GM15510 (cell line): Measurements from ENCODE around the gene PLN.

Experiments used
- POLR2A ChIP-seq: IDR thresholded peaks from 3 replicates; pipeline ENCODE4 v1.6.1; 2011; ENCODE audit warnings: borderline replicate concordance; ENCODE audit not compliant: insufficient read length; ENCODE audit errors: extremely low read depth

PLN gene

DNA sequence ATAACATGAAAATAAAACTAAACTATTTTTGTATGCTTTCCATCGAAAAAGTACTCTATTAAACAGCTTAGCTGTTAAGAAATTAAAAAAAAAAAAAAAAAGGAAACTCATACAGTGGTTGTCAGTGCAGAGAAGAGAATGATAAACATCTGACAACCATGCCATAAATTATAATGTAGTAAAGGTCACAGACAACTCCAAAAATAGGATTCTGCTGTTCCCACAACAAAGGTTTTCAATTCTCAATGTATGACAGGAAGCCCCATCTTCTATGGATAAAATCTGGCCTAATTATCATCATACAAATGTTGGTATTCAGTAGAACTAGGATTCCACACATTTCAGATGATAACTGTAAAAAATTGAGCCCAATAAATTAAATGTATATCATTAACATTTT lies 5.0 kb downstream of the PLN start:
- no peak for TF ChIP-seq POLR2A

DNA sequence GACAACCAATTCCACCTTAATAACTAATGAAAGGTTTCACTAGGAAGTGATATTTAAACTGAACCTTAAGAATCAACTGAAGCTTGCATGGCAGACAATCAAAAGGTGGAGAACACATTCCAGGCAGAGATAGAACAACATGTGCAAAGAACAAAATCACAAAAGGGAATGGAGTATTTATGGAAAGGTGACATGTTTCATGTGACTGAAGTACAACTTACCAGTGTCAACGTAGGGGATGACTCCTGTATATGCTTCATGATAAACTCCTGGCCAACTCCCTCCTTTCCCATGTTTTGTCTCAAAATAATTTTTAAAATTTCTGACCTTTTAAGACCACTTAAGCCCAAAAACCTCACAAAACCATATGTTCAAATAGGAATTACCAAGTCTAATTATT lies 6.6 kb downstream of the PLN start:
- no peak for TF ChIP-seq POLR2A

DNA sequence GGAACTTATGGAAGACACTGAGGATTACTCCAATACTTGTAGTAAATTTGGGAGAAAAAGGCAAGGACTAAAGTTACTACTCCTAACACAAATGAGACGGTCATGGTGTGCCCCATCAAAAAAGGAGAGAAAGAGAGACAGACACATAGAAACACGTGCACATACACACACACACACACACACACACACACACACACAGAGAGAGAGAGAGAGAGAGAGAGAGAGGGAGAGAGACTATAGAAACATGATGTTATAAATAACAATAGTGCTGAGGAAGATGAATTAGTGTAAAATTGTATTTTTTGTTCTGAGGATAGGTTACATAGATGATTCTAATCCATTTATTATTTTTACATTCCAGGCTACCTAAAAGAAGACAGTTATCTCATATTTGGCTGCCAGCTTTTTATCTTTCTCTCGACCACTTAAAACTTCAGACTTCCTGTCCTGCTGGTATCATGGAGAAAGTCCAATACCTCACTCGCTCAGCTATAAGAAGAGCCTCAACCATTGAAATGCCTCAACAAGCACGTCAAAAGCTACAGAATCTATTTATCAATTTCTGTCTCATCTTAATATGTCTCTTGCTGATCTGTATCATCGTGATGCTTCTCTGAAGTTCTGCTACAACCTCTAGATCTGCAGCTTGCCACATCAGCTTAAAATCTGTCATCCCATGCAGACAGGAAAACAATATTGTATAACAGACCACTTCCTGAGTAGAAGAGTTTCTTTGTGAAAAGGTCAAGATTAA lies 10.5 kb downstream of the PLN start:
- no peak for TF ChIP-seq POLR2A

DNA sequence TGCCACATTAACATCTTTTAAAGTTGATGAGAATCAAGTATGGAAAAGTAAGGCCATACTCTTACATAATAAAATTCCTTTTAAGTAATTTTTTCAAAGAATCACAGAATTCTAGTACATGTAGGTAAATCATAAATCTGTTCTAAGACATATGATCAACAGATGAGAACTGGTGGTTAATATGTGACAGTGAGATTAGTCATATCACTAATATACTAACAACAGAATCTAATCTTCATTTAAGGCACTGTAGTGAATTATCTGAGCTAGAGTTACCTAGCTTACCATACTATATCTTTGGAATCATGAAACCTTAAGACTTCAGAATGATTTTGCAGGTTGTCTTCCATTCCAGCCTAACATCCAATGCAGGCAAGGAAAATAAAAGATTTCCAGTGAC lies 11.6 kb downstream of the PLN start:
- TF ChIP-seq POLR2A: no peak

DNA sequence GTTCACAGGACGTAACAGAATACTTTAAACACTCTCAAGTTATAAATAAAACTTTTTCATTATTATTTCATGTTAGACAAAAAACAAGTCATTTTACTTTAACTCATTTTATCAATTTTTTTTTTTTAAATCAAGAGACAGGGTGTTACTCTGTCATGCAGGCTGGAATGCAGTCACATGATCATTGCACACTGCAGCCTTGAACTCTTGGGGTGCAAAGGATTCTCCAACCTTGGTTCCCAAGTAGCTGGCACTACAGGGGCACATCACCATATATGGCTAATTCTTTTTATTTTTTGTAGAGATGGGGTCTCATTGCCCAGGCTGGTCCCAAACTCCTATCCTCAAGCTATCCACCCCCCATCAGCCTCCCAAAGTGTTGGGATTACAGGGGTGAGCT lies 14.2 kb downstream of the PLN start:
- no peak for TF ChIP-seq POLR2A

DNA sequence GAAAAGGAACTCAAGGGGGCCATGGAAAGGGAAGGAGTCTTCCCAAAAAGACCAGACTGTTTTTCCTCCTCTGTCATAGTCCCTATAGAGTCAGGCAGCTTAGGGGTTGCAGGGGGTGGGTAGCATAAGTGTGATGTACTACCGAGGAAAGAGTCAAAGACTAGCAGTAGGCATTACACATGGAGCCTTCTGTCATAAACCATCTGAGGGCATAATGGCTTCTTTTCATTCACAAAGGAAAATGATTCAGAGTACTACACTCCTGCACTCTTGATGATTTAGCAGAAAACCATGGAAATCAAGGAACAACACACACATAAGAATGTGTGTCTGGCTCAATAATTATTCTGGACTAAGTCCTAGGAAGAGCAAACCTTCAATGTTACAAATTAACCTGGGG lies 14.9 kb downstream of the PLN start:
- TF ChIP-seq POLR2A: no peak

DNA sequence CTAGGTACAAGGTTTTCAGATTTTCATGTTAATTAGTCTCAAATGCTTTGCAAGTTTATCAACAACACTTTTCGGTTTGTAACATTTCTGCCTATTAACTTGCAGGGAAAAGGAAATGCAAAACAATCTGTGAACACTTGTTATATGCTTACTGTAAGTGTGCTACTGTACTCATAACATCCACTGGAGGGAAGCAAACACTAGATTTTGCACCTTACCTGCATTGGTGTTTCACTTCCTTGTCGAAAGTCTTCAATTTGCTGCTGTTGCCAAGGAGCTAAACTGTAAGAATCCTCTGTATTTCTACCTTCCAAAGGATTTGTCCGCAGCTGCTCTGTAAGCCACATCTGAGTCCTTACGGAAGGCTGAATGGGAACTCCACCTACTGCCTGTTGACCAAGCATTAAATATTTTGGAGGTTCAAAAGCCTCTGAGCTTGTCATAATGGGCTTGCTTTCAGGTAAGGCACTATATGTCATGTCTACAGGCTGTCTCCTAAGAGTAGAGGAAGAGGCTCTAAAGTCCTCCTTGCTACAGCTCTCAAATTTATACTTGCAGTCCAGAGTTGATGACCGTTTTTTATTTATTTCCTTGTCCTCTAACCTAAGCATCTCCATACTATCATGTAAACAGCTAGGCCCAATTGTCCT lies 17.3 kb downstream of the PLN start:
- TF ChIP-seq POLR2A: no peak

DNA sequence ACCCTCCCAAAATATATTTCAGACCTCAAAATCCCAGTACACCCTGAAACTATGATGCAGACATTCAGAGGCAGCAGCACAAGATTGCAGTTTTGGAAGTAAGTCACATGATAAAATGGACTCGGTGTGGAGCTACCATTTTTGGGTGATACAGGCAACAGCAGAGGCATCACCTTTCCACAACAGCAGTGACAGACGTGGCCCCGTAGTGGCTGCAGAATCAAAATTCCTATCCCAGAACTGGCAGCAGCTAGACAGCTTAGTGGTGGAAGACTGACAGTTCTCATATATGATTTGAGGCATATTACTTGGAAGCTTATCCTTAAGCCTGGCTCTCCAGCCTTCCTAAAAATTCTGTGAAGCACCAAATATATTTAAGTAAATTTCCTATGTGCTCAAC lies 19.9 kb downstream of the PLN start:
- no peak for TF ChIP-seq POLR2A

DNA sequence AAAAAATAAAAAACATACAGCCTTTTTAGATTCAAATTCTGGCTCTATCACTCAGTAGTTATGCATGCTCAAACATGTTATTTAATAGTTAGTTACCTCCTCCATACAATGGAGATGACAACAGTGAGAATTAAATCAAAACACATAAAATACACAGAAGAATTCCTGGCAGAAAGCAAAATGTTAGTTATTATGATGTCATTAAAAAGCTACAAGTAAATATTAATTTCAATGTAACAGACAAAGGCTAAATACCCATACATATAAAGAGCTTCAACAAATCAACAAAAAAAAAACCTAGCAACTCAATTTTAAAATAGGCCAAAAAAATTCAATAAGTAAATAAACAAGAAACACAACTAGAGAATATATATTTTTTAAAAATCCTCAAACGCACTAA lies 21.4 kb downstream of the PLN start:
- TF ChIP-seq POLR2A: no peak

DNA sequence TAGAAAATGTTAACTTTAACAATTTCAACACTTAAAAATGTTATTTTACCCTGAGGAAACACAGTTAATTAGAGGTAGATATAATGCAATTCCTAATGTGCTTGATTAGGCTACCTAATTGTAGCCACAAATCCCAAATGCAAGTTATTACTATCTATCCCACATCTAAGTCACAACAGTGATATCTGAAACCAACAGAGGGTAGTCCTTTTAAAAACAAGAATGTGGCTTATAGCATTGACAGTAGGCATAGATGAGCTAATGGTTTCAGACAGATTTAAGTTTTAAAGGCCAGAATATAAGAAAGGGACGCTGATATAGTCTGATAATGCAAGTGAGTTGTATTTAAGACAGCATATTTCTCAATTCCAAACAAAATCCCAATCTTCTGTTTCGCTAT lies 23.0 kb downstream of the PLN start:
- TF ChIP-seq POLR2A: no peak

DNA sequence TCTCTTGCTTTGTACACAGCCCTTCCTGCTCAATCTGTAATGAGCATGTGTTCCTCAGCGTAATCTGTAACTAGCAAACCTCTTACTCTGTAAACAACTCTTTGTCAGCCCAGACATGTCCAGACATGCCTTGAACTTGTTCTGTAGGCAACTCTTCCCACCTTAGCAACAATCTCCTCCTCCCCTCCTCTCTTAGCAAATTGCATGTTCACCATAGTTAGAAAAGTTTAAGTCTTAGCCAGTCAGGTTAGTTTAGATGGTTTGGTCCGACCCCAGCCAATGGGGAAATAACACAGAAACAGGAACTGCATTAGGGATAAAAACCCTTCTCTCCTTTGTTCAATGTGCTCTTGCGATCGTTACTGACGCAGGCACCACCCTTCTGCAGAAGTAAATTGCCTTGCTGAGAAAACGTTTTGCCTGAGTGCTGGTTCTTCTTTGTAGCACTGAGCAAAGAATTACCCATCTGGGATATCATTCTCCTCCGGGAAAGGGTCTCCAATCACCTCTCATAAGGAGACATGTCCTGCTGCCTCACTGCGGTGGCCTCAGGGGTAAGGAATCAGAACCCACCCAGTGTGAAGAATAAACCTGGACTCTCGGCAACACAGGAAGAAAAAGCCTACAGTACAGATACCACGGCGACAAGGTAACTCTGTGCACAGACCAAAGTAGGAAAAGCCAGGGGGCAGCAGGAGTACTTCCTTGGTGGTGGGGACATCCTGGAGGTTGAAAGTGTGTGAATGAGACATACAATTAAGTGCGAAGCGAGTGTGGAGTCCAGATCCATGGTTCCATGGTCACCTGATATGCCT lies 26.2 kb downstream of the PLN start:
- TF ChIP-seq POLR2A: no peak

DNA sequence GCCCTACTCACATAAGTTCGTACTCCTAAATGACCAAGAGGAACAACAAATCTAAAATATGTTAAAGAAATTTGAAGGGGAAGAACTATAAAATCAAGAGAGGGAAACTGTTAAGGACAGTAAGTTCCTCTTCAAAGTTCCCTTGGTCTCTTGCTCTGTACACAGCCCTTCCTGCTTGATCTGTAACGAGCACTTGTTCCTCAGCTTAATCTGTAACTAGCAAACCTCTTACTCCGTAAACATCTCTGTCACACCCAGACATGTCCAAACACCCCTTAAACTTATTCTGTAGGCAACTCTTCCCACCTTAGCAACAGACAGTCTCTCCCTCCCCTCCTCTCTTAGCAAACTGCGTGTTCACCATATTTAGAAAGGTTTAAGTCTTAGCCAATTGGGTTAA lies 29.9 kb downstream of the PLN start:
- no peak for TF ChIP-seq POLR2A

DNA sequence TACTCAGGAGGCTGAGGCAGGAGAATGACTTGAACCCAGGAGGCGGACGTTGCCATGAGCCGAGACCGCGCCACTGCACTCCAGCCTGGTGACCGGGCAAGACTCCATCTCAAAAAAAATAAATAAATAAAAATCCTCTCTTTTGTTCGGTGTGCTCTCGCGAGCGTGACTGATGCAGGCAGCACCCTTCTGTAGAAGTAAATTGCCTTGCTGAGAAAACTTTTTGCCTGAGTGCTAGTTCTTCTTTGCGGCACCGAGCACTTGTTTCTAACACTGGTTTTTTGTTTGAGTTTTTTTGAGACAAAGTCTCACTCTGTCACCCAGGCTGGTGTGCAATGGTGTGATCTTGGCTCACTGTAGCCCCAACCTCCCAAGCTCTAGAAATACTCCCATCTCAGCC lies 30.5 kb downstream of the PLN start:
- TF ChIP-seq POLR2A: no peak

DNA sequence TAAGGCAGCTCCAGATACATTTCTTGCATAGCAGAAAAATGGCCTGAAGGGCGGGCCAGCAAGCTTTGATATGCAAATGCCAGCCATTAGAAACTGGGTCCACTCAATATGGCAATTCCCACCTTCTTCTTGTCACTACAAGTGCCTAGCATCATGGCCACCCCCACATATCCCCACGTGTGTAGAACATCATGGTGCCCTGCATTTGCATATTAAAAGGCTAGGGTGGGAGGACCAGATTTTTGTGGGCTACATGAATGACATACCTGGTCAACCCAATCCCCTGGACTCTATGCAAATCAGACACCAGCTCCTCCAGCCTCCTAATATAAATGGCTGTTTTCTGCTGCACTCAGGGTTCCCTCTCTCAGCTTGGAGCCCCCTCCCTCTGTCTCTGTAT lies 31.7 kb downstream of the PLN start:
- no peak for TF ChIP-seq POLR2A

DNA sequence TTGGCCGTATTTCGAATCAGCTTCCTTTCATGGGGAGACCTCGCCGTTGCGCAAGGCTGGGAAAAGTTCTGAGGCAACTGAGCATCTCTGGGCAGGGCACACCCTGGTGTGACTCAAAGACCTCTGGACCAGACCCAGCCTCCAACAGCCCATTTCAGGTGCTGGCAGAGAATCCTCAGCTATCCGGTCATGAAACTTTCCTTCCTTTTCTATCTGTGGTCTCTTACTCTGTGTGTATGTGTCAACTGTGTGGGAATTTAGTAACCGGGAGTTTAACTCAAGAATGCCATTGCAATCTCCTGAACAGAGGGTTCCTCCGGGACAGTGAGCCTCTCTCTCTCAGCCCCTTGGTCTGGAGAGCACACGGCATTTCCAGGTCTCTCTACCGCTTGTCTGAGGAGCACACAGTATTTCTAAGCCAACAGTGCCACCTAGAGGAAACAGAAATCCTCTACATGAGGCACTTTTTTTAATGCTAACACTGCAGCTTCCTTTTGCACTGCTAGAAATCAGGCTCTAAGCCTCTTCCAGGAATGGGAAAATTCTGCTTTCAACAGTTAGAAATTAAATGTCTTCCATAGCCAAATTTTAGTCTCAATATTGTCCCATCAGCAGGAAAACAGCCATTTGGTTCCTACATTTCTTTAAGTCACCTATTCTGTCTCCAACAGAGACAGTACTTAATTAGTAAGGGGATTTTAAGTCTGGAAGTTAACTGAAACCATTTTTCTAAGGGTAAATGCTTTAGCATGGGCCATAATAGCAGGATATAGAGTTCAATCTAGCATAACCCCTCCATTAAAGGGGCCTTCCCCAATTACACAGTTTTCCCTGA lies 32.7 kb downstream of the PLN start:
- TF ChIP-seq POLR2A: no peak
